DMS53 treated with DMSO at 0.1 percent for 48 hours (cell line): ENCODE data around the gene ZNRD2.

Experiments used
- DNase-seq: peaks from one replicate; lab custom pipeline; 2025; ENCODE audit not compliant: unreplicated experiment; lab: John Stamatoyannopoulos, UW

ZNRD2 gene

GRCh38 chr11:65586247-65586630 lies 16.0 kb downstream of the ZNRD2 start:
- no peak for DNase-seq

- DNase-seq: no peak
Measured at GRCh38 chr11:65586676-65587075, 16.4 kb downstream of the ZNRD2 start.

- no peak for DNase-seq
Measured at GRCh38 chr11:65588199-65589054, 18.1 kb downstream of the ZNRD2 start.

DNA sequence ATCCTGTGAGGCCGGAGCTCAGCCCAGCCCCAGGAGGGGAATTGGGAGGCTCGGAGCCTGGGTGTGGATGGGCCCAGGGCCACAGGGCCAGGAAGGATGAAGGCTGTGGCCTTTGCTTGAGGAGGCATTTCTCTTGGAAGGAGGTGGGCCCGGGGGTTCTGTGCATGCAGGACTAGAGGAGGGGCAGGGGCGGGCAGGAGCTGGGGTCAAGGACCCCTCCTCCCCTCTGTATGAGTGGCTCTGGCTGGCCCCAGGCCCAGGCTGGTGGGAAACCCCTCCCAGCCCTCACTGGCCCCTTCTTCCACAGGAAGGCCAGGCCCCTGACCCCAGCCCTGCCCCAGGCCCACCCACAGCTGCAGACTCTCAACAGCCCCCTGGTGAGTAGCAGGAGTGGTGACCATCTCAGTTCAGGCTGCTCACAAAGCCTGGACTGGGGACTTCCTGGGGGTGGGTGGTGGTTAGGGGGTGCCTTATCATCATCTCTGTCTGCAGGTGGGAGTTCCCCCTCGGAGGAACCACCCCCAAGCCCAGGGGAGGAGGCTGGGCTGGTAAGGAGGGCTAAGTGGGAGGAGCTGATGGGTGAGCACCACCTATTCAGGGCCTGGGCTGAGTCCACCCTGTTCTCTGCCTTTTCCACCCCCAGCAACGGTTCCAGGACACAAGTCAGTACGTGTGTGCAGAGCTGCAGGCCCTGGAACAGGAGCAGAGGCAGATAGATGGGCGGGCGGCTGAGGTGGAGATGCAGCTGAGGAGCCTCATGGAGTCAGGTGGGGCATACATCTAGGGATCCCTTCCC lies 19.4 kb downstream of the ZNRD2 start:
- no peak for DNase-seq

- DNase-seq: peak; percentile 71
Measured at GRCh38 chr11:65590240-65590738, 20.0 kb downstream of the ZNRD2 start.

GRCh38 chr11:65591939-65592857 lies 21.9 kb downstream of the ZNRD2 start:
- DNase-seq: peak; percentile 12

DNA sequence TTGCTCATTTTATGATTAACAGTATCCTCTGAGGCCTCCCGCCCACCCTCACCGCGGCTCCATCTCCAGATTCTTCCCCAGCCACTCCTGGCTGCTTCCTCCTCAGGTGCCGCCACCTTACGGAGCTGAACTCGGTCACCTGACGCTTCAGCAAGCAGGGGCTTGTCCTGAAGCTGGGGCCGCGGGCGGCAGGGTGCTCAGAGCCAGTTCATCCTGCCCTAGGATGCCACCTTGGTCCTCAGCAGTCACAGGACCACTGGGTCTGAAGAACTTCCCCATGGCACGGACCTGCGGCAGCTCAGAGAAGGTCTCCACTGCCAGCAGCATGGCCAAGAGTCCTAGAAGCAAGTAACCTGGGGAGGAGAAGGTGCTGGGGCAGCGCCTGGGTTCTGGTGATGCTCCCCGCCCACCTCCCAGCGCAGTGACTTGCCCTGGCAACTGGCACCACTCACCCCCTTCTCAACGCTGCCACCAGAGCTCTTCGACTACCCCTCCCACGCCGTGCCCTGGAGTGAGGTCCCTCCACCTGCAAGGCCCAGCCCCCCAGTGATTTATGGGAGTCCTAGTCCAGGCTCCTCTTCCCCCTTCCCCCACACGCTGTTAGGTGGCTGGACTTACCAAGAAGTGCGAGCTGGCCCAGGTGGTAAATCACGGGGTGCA lies 22.7 kb downstream of the ZNRD2 start:
- DNase-seq: no peak

DNA sequence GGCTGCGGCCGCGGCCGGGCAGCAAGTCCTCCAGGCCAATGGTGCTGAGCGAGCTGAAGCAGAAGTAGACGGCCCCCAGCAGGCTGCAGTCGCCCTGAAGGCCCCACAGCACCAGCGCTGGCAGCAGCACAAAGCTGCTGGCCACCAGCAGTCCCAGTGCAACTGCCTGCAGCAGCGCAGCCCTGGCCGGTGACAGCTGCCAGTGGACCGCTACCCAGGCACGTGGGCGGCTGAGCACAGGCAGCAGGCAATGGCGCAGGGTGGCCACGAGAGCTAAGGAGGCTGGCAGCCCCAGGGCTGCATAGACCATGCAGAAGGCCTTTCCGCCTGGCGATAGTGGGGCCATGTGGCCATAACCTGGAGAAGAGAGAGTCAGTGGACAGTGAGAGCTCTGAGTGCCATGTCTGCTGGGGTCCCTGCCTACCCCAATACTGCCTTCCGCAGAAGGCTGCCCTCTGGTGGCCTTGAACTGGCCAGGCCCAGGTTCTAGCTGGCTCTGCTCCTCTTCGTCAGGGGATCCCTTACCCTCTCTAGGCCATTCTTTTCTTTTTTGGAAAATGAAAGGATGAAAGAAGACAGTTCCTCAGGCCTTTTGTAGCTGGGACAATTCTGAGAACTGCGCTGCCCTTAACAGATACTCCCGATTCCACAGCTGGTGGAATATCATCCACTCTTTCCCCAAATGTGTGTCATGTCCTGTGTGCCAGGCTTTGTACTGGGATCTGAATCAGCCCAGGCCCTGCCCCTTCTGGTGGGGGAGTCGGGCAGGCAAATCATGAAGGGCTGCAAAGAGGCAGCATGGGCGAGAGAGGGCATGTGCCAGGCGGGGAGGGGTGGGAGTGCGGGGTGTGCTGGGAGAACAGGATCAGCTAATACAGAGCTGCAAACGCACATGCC lies 23.5 kb downstream of the ZNRD2 start:
- peak; percentile 18 for DNase-seq

- DNase-seq: no peak
Measured at GRCh38 chr11:65595131-65595530, 24.9 kb downstream of the ZNRD2 start.

- DNase-seq: no peak
Measured at GRCh38 chr11:65595543-65596281, 25.4 kb downstream of the ZNRD2 start, which contains the start of gene KCNK7. KCNK7 (minus strand) TSS chr11:65595800; CDS start chr11:65595772, 28 bp downstream.

DNA sequence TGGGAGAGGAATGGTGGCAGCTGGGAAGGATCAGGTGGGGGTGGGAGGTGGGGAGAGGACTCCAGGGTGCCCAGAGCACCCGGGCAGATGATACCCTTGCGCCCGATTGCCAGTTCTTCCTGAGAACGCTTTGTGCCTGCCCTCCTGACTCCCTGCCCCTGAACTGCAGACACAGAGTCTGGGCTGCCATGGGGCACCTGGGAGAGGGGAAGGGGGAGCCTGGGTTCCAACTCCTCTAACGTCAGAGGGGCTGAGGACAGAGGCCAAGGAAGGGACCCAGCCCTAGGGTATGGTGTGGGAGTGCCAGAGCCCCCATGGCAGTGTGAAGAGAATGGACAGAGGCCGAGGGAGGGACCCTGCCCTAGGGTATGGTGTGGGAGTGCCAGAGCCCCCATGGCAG lies 26.2 kb downstream of the ZNRD2 start:
- no peak for DNase-seq

DNA sequence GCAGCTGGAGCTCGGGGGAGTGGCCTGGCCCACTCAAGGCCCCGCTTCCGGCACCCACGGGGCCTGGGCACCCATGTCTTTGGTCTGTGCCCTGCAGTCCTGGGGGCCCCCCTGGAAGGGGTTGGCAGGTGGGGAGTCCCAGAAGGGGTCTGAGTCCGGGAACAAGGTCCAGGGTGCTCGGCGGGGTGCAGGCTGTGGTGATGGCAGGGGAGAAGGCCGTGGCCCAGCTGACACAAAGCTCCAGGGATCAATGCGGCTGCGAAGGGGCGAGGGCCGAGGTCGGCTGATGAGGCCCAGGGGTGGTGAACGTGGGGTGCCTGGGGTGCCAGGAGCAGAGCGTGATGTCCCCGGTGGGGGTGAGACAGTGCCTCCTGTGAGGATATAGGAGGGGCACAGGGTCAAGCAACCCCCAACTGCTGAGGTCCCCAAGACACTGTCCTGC lies 28.0 kb downstream of the ZNRD2 start:
- DNase-seq: no peak

DNA sequence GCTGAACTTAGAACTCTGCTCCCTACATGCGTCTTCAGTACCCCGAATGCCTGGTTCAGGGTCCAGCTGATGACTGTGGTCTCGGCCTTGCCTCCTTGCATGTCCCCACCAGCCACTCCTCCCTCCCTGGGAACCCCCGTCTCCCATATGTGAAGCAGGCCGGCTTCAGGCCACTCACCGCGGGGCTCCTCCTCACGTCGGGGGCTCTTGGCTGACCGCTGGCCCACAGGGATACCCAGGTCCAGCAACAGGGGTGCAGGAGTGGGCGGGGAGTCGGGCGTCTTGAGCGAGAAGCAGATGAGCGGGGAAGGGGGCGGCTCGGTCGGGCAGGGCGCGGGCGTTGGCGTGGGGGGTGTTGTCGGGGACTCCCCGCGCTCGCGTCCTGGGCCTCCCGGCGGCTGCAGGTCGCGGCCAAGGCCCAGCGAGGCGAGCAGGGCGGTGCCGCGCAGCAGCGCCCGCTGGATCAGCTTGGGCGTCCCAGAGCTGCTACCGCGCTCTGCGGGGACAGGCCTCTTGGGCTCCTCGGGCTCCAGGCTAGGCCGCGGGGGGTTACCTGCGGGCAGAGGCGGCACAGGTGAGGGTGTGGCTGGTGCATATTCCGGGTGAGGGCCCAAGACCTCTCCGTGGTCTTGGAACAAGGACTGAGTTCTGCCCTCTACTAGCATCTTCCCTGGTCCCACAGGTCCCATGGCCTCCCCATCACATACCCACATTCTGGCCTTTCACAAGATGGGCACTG lies 29.1 kb downstream of the ZNRD2 start:
- no peak for DNase-seq

DNA sequence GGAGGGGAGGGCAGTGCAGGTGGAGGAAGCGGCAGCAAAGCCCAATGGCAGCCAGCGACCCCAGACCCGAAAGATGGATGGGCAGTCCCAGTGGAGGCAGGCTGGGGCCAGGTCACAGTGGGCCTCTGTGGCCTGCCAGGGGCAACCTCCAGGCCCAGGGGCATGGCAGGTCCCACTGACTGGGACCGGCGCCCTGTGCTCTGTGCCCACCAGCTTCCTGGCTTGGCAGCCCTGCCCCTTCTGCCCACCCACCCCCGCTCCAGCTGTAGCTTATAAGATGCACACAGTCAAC lies 29.6 kb downstream of the ZNRD2 start:
- DNase-seq: no peak

DNA sequence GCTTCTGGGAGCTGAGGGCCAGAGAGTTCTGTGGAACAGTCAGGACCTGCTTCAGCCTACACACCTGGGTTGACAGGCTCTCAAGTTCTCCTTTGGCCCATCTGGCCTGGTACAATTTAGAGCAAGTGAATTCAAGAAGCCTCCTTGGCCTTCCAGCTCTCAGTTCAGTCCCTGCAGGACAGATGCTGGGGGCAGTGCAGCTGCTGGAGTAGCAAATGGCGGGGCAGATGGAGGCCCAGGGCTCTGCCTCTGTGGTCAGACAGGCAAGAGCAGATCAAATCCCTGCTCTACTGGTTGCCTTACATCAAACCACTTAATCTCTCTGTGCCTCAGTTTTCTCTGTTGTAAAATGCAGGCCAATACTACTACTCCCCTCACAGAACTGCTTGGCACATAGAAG lies 34.0 kb downstream of the ZNRD2 start:
- no peak for DNase-seq

GRCh38 chr11:65606876-65607613 lies 36.8 kb downstream of the ZNRD2 start:
- peak; percentile 34 for DNase-seq

GRCh38 chr11:65607614-65608426 lies 37.5 kb downstream of the ZNRD2 start:
- no peak for DNase-seq
